Measurements from ENCODE around the gene PLD2. TPM values are rescaled to one million over a fixed set of nuclear protein-coding genes. Genes with fewer than 3 reads are reported as not detected.

Gene PLD2
- total RNA-seq, 1 donor from 2014 or later, result 20.0 TPM

- FAIRE-seq (no peak), DNase-seq (ENCODE audit: low read depth) (no peak)
- Histone ChIP-seq H3K27me3 (ENCODE audit: control insufficient read depth, insufficient read depth, low read length) (no peaks in the 10 kb centered on the region), H3K36me3 (ENCODE audit: control insufficient read depth, insufficient read depth, low read length) (peaks cover 9% of the 10 kb centered on the region), H3K4me3 (ENCODE audit: low read depth, low read length) (no peak overlapping the region)
- TF ChIP-seq CTCF (IDR thresholded peaks at IDR 0.05; ENCODE audit: insufficient read depth, low read length, severe bottlenecking), result no peak
Observed at GRCh38 chr17:4837471-4838308, 30.7 kb downstream of the PLD2 start.

- Histone ChIP-seq H3K27me3 (ENCODE audit: control insufficient read depth, insufficient read depth, low read length) (no peaks in the 10 kb centered on the region), H3K36me3 (ENCODE audit: control insufficient read depth, insufficient read depth, low read length) (peaks cover 9% of the 10 kb centered on the region), H3K4me3 (ENCODE audit: low read depth, low read length) (no peak overlapping the region)
- DNase-seq (ENCODE audit: low read depth) (no peak), FAIRE-seq (no peak)
- TF ChIP-seq CTCF (IDR thresholded peaks at IDR 0.05; ENCODE audit: insufficient read depth, low read length, severe bottlenecking), result no peak
Observed at GRCh38 chr17:4838309-4838785, 31.4 kb downstream of the PLD2 start.

- no peak overlapping the region for H3K4me3 ChIP-seq (ENCODE audit: low read depth, low read length)
Observed at GRCh38 chr17:4839221-4839620, 32.3 kb downstream of the PLD2 start.

GRCh38 chr17:4839965-4840892 is 33.3 kb downstream of the PLD2 start:
- no peak for TF ChIP-seq CTCF (IDR thresholded peaks at IDR 0.05; ENCODE audit: insufficient read depth, low read length, severe bottlenecking)
- DNase-seq (ENCODE audit: low read depth) (no peak), FAIRE-seq (no peak)
- Histone ChIP-seq H3K4me3 (ENCODE audit: low read depth, low read length) (no peak overlapping the region), H3K27me3 (ENCODE audit: control insufficient read depth, insufficient read depth, low read length) (no peaks in the 10 kb centered on the region), H3K36me3 (ENCODE audit: control insufficient read depth, insufficient read depth, low read length) (peaks cover 9% of the 10 kb centered on the region)

More at GRCh38 chr17:4839221-4839620, 32.3 kb downstream of the PLD2 start:
- DNase-seq (ENCODE audit: low read depth) (no peak), FAIRE-seq (no peak)
- H3K27me3 ChIP-seq (ENCODE audit: control insufficient read depth, insufficient read depth, low read length), result no peaks in the 10 kb centered on the region
- peaks cover 9% of the 10 kb centered on the region for H3K36me3 ChIP-seq (ENCODE audit: control insufficient read depth, insufficient read depth, low read length)
- TF ChIP-seq CTCF (IDR thresholded peaks at IDR 0.05; ENCODE audit: insufficient read depth, low read length, severe bottlenecking), result no peak

GRCh38 chr17:4840893-4841242 is 33.9 kb downstream of the PLD2 start:
- no peaks in the 10 kb centered on the region for H3K27me3 ChIP-seq (ENCODE audit: control insufficient read depth, insufficient read depth, low read length)
- H3K36me3 ChIP-seq (ENCODE audit: control insufficient read depth, insufficient read depth, low read length), result peaks cover 7% of the 10 kb centered on the region
- no peak for TF ChIP-seq CTCF (IDR thresholded peaks at IDR 0.05; ENCODE audit: insufficient read depth, low read length, severe bottlenecking)
- H3K4me3 ChIP-seq (ENCODE audit: low read depth, low read length), result no peak overlapping the region
- no peak for DNase-seq (ENCODE audit: low read depth)
- no peak for FAIRE-seq

All from bronchial epithelial cell (primary cell).